ENCODE measurements around the gene SLC25A21. TPM values are rescaled to one million over a fixed set of nuclear protein-coding genes. Genes with fewer than 3 reads are reported as not detected.

SLC25A21 gene
- total and polyA plus RNA-seq, 2 of the 13 experiments (the other 11 are each of a cell fraction or from before 2014, with no cell fraction given) = 1.9 to 2.9 TPM

DNA sequence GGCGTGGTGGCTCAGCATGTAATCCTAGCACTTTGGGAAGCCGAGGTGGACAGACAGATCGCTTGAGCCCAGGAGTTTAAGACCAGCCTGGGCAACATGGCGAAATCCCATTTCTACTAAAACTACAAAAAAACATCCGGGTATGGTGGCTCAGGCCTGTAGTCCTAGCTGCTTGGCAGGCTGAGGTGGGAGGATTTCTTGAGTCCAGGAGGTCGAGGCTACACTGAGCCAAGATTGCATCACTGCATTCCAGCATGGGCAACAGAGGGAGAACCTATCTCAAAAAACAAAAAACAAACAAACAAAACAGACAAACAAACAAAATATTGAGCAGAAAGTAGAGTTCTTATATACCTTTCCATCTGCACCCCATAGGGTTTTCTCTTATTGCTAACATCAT, 9.0 kb upstream of the SLC25A21 start:
- H3K9ac ChIP-seq (ENCODE audit: insufficient read depth, low read depth, low read length) = no peak overlapping the region
- no peaks in the 10 kb centered on the region for H3K9me3 ChIP-seq (ENCODE audit: low read length)
- no peak overlapping the region for H3K4me3 ChIP-seq (replicated peaks in 1 of 3; ENCODE audit: insufficient read depth in 1 of 3, low read depth in 2 of 3, low read length in 3 of 3)
- no peak overlapping the region for H2AFZ ChIP-seq (ENCODE audit: low read length)
- intact Hi-C loops (cut with micrococcal nuclease; ENCODE audit: unreplicated experiment) (loop anchor here (5.0 kb wide), 1 partner anchor 51 kb away; no protein-coding TSS in a partner anchor), in situ Hi-C loops (cut with HindIII; ENCODE audit: extremely low pct_ligation_motif_present, low pct_unique_long_range_greater_than_20kb) (no loop called here)
- H3K27ac ChIP-seq (ENCODE audit: extremely low read length, insufficient read depth, low read length) = no peak overlapping the region
- peaks cover 22% of the 10 kb centered on the region for H3K4me1 ChIP-seq (ENCODE audit: insufficient read depth, low read length)
- ATAC-seq (peak; percentile 60), FAIRE-seq (no peak), DNase-seq (ENCODE audit: low spot score) (no peak)
- H4K20me1 ChIP-seq (ENCODE audit: insufficient read depth, low read length) = no peaks in the 10 kb centered on the region
- H3K79me2 ChIP-seq (ENCODE audit: insufficient read depth, low read length) = no peaks in the 10 kb centered on the region
- H3K27me3 ChIP-seq (ENCODE audit: control insufficient read depth in 1 of 2, insufficient read depth in 2 of 2, low read length in 2 of 2) = peaks cover 0 to 2% of the 10 kb centered on the region in 2 experiments; a peak in 1 of 5 replicates
- BruUV-seq (replicated peaks) = no TSS peak
- WGBS (ENCODE audit: low lambda C conversion rate) = 46% methylated on average over 6 of the region's 6 CpGs
- H3K36me3 ChIP-seq (replicated peaks in 1 of 2; ENCODE audit: control insufficient read depth in 1 of 2, insufficient read depth in 2 of 2, low read length in 2 of 2) = no peaks in the 10 kb centered on the region
- POLR2A ChIA-PET = interaction anchor here (0.6 to 3.2 kb wide), 3 partner anchors 9 to 41 kb away, joined by 3 to 15 read pairs (median 6); partner anchors contain the start of genes MIPOL1 and SLC25A21
- CTCF ChIA-PET (ENCODE audit: low intra/inter-chr PET ratio, low total read pairs) = no interaction called here
- H3K4me2 ChIP-seq (ENCODE audit: low read depth, low read length) = 0 out of 2 replicates have a peak overlapping the region, but pooled peaks have one; percentile 4
- TF ChIP-seq TEAD3 (CRISPR knock-in tag; optimal IDR thresholded peaks at IDR 0.05; ENCODE audit: borderline replicate concordance) (peak; percentile 90), HNF4A (CRISPR knock-in tag; IDR thresholded peaks at IDR 0.05) (peak; percentile 59), KDM5B (CRISPR knock-in tag; IDR thresholded peaks at IDR 0.05; ENCODE audit: borderline replicate concordance) (0 out of 2 replicates have a peak, but pooled peaks have one; percentile 8), ATAD3A (CRISPR knock-in tag; IDR thresholded peaks at IDR 0.05) (no peak), CEBPB (IDR thresholded peaks at IDR 0.05; ENCODE audit: borderline replicate concordance, low read depth, low read length) (peak; percentile 86), ZNF644 (CRISPR knock-in tag; IDR thresholded peaks at IDR 0.05; ENCODE audit: low read depth) (peak; percentile 54; the same call in 1 of the 2 replicates), ZSCAN31 (CRISPR knock-in tag; IDR thresholded peaks at IDR 0.05; ENCODE audit: low read depth) (no peak), ZNF292 (CRISPR knock-in tag; IDR thresholded peaks at IDR 0.05; ENCODE audit: borderline replicate concordance, low read depth) (peak; percentile 8; the same call in 1 of the 2 replicates), KDM3A (CRISPR knock-in tag; IDR thresholded peaks at IDR 0.05; ENCODE audit: low read depth) (0 out of 2 replicates have a peak, but pooled peaks have one; percentile 37), CEBPG (CRISPR knock-in tag; IDR thresholded peaks at IDR 0.05) (peak; percentile 88), NPAS2 (CRISPR knock-in tag; IDR thresholded peaks at IDR 0.05; ENCODE audit: borderline replicate concordance) (no peak), ATF3 (CRISPR knock-in tag; IDR thresholded peaks at IDR 0.05) (peak; percentile 82), TBP (CRISPR knock-in tag; IDR thresholded peaks at IDR 0.05) (no peak), DPF2 (CRISPR knock-in tag; IDR thresholded peaks at IDR 0.05; ENCODE audit: borderline replicate concordance, low read depth) (peak; percentile 46; the same call in 1 of the 2 replicates), ZMYM4 (CRISPR knock-in tag; IDR thresholded peaks at IDR 0.05) (peak; percentile 61), ZNF547 (CRISPR knock-in tag; IDR thresholded peaks at IDR 0.05) (no peak), HOXA3 (CRISPR knock-in tag; IDR thresholded peaks at IDR 0.05) (0 out of 2 replicates have a peak, but pooled peaks have one; percentile 48)
- TF ChIP-seq, protein P1, sequence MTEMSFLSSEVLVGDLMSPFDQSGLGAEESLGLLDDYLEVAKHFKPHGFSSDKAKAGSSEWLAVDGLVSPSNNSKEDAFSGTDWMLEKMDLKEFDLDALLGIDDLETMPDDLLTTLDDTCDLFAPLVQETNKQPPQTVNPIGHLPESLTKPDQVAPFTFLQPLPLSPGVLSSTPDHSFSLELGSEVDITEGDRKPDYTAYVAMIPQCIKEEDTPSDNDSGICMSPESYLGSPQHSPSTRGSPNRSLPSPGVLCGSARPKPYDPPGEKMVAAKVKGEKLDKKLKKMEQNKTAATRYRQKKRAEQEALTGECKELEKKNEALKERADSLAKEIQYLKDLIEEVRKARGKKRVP (CRISPR knock-in tag; IDR thresholded peaks at IDR 0.05) = peak in 1 of 2 experiments; percentile 56; a peak in 1 of 4 replicates
- TF ChIP-seq, protein P2, sequence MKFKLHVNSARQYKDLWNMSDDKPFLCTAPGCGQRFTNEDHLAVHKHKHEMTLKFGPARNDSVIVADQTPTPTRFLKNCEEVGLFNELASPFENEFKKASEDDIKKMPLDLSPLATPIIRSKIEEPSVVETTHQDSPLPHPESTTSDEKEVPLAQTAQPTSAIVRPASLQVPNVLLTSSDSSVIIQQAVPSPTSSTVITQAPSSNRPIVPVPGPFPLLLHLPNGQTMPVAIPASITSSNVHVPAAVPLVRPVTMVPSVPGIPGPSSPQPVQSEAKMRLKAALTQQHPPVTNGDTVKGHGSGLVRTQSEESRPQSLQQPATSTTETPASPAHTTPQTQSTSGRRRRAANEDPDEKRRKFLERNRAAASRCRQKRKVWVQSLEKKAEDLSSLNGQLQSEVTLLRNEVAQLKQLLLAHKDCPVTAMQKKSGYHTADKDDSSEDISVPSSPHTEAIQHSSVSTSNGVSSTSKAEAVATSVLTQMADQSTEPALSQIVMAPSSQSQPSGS (CRISPR knock-in tag; IDR thresholded peaks at IDR 0.05) = peak; percentile 39; the same call in 1 of the 2 replicates
- TF ChIP-seq, protein P3, sequence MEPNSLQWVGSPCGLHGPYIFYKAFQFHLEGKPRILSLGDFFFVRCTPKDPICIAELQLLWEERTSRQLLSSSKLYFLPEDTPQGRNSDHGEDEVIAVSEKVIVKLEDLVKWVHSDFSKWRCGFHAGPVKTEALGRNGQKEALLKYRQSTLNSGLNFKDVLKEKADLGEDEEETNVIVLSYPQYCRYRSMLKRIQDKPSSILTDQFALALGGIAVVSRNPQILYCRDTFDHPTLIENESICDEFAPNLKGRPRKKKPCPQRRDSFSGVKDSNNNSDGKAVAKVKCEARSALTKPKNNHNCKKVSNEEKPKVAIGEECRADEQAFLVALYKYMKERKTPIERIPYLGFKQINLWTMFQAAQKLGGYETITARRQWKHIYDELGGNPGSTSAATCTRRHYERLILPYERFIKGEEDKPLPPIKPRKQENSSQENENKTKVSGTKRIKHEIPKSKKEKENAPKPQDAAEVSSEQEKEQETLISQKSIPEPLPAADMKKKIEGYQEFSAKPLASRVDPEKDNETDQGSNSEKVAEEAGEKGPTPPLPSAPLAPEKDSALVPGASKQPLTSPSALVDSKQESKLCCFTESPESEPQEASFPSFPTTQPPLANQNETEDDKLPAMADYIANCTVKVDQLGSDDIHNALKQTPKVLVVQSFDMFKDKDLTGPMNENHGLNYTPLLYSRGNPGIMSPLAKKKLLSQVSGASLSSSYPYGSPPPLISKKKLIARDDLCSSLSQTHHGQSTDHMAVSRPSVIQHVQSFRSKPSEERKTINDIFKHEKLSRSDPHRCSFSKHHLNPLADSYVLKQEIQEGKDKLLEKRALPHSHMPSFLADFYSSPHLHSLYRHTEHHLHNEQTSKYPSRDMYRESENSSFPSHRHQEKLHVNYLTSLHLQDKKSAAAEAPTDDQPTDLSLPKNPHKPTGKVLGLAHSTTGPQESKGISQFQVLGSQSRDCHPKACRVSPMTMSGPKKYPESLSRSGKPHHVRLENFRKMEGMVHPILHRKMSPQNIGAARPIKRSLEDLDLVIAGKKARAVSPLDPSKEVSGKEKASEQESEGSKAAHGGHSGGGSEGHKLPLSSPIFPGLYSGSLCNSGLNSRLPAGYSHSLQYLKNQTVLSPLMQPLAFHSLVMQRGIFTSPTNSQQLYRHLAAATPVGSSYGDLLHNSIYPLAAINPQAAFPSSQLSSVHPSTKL (CRISPR knock-in tag; IDR thresholded peaks at IDR 0.05) = peak; percentile 22; the same call in 1 of the 2 replicates
